Measurements from ENCODE around the gene TRAPPC4.

GRCh38 chr11:119048644-119049043 is 30.1 kb downstream of the TRAPPC4 start:
- TF ChIP-seq, protein P1, sequence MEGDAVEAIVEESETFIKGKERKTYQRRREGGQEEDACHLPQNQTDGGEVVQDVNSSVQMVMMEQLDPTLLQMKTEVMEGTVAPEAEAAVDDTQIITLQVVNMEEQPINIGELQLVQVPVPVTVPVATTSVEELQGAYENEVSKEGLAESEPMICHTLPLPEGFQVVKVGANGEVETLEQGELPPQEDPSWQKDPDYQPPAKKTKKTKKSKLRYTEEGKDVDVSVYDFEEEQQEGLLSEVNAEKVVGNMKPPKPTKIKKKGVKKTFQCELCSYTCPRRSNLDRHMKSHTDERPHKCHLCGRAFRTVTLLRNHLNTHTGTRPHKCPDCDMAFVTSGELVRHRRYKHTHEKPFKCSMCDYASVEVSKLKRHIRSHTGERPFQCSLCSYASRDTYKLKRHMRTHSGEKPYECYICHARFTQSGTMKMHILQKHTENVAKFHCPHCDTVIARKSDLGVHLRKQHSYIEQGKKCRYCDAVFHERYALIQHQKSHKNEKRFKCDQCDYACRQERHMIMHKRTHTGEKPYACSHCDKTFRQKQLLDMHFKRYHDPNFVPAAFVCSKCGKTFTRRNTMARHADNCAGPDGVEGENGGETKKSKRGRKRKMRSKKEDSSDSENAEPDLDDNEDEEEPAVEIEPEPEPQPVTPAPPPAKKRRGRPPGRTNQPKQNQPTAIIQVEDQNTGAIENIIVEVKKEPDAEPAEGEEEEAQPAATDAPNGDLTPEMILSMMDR (IDR thresholded peaks at IDR 0.05), result no peak
- no peak for TF ChIP-seq EZH2 (IDR thresholded peaks at IDR 0.05; ENCODE audit: borderline replicate concordance, insufficient read depth, low read depth, low read length, poor library complexity, severe bottlenecking)

All from B cell (primary cell).